ENCODE data around the gene TRUB1. TPM values are rescaled to one million over a fixed set of nuclear protein-coding genes. Genes with fewer than 3 reads are reported as not detected.

Gene TRUB1
- polyA plus RNA-seq, 1 of the 3 experiments (the other 2 are of a cell fraction), result 9.9 TPM

GRCh38 chr10:114917459-114917858 lies 20.5 kb upstream of the TRUB1 start (continued):
- TF ChIP-seq RXRA (IDR thresholded peaks at IDR 0.05; ENCODE audit: borderline replicate concordance, low read depth) (no peak), ZBTB33 (IDR thresholded peaks at IDR 0.05; ENCODE audit: borderline replicate concordance, low read depth) (no peak), GATA2 (CRISPR knock-in tag; IDR thresholded peaks at IDR 0.05) (no peak), NRF1 (IDR thresholded peaks at IDR 0.05; ENCODE audit: low read depth, low read length) (no peak), SMC3 (IDR thresholded peaks at IDR 0.05; ENCODE audit: low read depth, low read length) (no peak), FOXM1 (IDR thresholded peaks at IDR 0.05; ENCODE audit: low read depth) (no peak), TAF1 (IDR thresholded peaks at IDR 0.05; ENCODE audit: borderline replicate concordance, low read depth, low read length) (no peak), TCF12 (IDR thresholded peaks at IDR 0.05) (no peak)
- TF ChIP-seq, protein P1, sequence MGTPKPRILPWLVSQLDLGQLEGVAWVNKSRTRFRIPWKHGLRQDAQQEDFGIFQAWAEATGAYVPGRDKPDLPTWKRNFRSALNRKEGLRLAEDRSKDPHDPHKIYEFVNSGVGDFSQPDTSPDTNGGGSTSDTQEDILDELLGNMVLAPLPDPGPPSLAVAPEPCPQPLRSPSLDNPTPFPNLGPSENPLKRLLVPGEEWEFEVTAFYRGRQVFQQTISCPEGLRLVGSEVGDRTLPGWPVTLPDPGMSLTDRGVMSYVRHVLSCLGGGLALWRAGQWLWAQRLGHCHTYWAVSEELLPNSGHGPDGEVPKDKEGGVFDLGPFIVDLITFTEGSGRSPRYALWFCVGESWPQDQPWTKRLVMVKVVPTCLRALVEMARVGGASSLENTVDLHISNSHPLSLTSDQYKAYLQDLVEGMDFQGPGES (IDR thresholded peaks at IDR 0.05; ENCODE audit: low read depth, low read length), result no peak
- TF ChIP-seq, protein P2, sequence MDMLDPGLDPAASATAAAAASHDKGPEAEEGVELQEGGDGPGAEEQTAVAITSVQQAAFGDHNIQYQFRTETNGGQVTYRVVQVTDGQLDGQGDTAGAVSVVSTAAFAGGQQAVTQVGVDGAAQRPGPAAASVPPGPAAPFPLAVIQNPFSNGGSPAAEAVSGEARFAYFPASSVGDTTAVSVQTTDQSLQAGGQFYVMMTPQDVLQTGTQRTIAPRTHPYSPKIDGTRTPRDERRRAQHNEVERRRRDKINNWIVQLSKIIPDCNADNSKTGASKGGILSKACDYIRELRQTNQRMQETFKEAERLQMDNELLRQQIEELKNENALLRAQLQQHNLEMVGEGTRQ (IDR thresholded peaks at IDR 0.05; ENCODE audit: borderline replicate concordance, low read depth, low read length), result no peak

DNA sequence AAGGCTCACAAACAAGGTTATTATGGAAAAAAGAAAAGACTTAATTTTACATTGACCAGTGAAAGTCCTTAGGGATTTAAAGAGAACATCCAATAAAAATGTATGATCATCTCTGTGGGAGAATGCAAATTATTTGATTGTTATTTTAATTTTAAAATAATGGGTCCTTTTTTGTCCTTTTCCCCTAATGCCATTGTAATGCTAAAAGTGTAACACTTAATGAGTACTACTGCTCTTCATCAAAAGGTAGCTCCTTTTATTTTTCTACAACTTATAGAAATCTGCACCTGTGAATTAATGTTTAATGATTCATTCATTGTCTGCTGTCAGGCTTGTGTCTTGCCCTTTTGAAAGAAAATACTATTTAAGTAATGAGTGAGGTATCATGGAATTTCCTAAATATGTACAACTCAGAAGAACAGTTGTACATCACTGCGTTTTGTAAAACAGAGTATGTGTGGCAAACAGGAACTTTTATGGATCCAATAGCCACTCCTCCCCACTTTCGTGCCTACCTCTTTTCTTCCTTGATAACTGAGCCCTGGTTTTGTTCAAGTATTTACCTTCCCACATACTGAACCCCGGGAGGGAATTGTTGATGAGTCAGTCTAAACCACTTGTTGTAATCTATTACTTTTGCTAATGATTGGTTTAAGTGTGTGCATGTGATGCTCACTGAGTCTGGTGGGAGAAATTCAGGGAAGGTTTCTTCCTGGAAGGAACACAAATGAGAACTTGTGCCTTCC lies 19.9 kb upstream of the TRUB1 start:
- Histone ChIP-seq H4K20me1 (ENCODE audit: insufficient read depth) (no peaks in the 10 kb centered on the region), H3K4me3 (ENCODE audit: low read depth in 2 of 2, low read length in 1 of 2) (no peak overlapping the region), H3K27ac (ENCODE audit: low read depth in 2 of 2, low read length in 1 of 2) (no peak overlapping the region), H3K9me3 (no peaks in the 10 kb centered on the region), H3K4me1 (ENCODE audit: control insufficient read depth in 1 of 2, insufficient read depth in 2 of 2, low read depth in 1 of 2, low read length in 1 of 2) (no peaks in the 10 kb centered on the region), H3K36me3 (replicated peaks in 1 of 2; ENCODE audit: control insufficient read depth in 1 of 2, insufficient read depth in 2 of 2, low read length in 1 of 2) (no peaks in the 10 kb centered on the region), H3F3A (replicated peaks; ENCODE audit: insufficient read depth) (no peaks in the 10 kb centered on the region), H3K79me2 (ENCODE audit: insufficient read depth) (no peaks in the 10 kb centered on the region), H3K9me2 (no peaks in the 10 kb centered on the region), H3K9ac (no peak overlapping the region), H3K4me2 (no peak overlapping the region), H2AFZ (ENCODE audit: low read depth) (no peak overlapping the region; the same call in 1 of the 2 replicates), H3K27me3 (ENCODE audit: insufficient read depth) (no peaks in the 10 kb centered on the region)
- ChIA-PET CTCF (interaction anchor here (0.6 to 1.4 kb wide), 3 partner anchors 41 to 175 kb away, joined by 3 read pairs; no protein-coding TSS in a partner anchor), POLR2A (no interaction called here)
- TF ChIP-seq, protein P3, sequence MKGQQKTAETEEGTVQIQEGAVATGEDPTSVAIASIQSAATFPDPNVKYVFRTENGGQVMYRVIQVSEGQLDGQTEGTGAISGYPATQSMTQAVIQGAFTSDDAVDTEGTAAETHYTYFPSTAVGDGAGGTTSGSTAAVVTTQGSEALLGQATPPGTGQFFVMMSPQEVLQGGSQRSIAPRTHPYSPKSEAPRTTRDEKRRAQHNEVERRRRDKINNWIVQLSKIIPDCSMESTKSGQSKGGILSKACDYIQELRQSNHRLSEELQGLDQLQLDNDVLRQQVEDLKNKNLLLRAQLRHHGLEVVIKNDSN (IDR thresholded peaks at IDR 0.05; ENCODE audit: borderline replicate concordance, low read depth), result no peak
- no peak for DNase-seq
- WGBS (ENCODE audit: low lambda C conversion rate), result 58% methylated on average over 3 of the region's 3 CpGs

Data from SK-N-SH (cell line).